Measurements from ENCODE around the gene PPM1M.

Gene PPM1M

DNA sequence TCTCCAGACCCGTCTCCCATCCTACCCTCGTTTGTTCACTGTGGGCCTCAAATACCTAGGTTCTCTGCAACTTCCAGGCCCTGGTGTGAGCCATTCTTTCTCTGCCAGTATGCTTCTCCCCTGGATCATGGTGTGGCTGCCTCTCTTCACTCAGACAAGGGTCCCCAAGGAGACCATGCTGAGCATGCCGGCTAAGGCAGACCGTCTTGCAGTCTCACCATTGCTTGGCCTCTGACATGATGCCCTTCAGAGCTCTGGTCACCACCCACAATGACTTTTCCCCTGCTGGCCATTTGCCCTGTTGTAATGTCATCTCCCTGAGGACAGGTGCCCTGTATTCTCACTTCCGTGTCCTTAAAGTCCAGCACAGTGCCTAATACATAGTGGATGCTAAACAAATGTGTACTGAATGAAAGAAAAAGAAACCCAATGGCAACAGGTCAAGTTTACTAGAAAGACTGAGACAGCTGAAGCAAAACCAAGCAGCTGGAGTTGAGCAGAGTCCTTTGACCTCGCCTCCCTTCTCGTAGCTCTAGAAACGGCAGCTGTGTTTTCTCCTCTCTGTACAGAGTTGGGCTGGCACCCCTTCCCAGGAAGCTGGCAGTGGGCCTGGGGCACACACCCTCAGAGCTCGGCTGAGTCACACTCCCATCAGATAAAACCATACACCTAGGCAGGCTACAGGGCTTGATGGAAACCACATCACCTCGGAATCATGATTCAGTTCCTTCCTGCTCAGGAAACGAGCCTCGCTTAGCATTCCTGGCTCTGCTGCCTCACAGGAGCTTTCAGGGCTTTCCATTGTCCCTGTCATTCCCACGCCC is 28.8 kb upstream of the PPM1M start:
- DNase-seq (ENCODE audit: low spot score), result peak; percentile 59

DNA sequence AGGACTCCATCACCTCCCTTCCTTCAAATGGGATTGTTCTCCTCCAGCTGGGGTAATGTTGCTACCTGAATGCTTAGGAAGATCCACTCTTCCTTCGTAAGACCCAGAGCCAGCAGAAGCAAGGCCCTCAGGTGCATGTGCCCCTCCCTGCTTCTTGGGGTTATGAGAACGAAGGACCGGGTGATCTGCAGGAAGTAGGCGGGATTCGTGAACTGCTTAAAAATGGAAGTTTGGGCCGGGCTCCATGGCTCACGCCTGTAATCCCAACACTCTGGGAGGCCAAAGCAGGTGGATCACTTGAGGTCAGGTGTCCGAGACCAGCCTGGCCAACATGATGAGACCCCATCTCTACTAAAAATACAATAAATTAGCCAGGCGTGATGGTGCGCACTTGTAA is 28.2 kb upstream of the PPM1M start:
- DNase-seq (ENCODE audit: low spot score), result no peak

DNA sequence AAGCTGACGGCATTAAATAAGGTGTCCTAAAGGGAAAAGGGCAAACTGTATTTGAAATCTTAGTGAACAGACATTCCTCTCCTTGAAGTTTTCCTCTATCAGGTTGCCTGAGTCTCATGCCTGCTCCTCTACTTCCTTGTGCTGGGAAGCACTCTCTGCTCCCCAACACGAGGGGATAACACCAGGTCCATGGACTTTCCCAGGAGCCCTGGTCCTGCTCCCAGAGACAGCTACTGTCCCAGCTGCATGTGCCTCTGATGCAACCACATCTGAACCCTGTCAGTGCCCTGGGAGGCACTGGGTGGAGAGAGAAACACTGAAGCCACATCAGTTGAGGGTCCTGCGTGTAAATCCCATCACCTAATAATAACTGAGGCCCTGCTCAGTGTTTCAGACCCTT is 27.5 kb upstream of the PPM1M start:
- no peak for DNase-seq (ENCODE audit: low spot score)

DNA sequence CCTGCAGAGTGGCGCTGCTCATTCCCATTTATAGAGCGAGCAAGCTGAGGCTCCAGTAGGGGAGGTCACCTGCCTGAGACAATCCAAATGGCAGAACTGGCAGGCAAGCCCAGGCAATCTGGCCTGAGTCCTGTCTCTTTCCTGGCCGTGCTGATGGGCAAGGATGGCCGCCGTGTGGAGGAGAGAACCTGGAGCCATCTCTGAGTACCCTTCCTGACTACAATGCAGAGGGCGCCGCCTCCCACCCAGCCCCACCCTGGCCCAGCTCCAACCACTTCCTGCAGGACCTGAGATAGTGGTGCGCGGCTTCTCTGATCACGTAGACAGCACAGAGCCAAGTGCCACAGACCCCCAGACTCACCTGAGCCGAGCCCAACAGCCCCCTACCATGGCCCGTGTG is 27.1 kb upstream of the PPM1M start:
- no peak for DNase-seq (ENCODE audit: low spot score)

DNA sequence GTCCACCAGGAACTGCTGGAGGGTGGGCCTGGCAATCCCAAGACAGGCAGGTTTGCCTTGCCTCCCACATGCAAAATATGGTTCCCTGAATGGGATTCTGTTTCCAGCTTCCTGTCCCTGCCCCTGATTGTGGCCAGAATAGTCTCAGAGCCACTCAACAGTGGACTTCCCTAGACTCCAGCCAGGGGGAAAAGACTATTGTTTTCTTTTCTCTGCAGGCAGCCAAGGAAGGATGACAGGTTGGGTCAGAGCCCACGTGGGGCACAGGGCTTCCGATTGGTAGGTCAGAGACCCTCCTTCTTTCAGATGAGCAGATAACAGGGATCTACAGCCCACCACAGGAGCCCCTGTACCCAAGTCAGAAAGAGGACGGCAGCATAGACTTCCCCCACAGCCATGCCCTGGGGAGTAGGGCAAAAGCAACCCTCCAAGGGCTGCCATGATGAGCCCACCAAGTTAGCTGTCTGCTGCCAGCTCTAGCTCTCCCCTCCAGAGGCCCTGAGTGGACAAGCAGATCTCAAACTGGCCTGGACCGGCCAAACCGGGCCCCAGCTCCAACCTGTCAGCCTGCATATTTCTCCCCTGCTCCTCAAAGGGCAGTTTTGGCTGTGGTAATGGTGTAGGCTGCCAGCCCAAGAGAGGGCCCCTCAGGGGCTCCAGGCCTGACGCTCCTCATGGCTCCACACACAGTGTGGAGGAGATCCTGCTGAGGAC is 26.5 kb upstream of the PPM1M start:
- DNase-seq (ENCODE audit: low spot score), result no peak

DNA sequence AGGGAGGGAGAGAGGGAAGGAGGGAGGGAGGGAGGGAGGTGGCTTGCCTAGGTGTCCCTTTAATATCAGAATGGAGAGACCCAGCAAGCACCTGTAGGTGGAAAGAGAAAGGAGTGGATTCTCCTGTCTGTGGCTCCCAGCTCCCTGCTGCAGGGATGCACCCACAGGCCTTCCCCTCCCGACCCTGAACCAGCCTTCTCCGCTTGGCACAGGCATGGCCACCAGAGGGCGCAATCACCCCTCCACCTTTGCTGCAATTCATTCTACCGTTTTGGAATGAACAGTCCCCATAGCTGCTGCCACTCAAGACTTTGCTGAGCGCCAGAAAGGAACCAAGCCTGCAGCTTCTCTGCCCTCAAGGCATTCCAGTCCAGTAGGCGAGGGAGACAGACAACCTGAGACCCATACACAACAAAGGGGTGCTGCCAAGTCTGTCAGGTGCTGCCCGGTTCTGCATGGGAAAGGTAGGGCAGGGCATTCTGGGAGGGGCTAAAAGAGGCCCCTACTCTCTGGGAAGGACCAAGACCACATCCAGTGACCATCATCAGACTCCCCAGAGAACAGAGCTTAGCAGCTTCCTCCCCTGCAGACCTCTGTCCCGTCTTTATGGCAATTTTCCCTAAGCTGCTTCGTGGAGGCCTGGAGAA is 25.1 kb upstream of the PPM1M start:
- DNase-seq (ENCODE audit: low spot score), result peak; percentile 89

DNA sequence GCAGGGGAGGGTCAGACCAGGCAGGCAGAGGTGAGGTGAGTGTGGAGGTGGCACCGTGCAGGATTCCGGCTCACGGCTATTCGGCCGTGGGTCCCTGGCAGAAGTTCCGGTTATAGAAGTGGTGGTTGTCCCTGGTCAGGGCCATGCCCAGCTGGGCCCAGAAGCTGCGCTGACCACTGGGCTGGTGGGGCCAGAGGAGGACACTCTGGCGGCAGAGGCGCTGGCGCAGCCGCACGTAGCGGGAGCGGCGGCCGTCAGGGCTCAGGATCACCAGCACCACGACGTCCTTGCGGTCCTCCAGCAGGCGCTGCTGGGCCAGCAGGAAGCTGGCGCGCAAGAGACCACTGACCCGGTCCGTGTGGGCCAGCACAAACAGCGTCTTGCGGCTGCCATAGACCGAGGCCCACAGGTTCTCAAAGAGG is 24.4 kb upstream of the PPM1M start:
- no peak for DNase-seq (ENCODE audit: low spot score)

DNA sequence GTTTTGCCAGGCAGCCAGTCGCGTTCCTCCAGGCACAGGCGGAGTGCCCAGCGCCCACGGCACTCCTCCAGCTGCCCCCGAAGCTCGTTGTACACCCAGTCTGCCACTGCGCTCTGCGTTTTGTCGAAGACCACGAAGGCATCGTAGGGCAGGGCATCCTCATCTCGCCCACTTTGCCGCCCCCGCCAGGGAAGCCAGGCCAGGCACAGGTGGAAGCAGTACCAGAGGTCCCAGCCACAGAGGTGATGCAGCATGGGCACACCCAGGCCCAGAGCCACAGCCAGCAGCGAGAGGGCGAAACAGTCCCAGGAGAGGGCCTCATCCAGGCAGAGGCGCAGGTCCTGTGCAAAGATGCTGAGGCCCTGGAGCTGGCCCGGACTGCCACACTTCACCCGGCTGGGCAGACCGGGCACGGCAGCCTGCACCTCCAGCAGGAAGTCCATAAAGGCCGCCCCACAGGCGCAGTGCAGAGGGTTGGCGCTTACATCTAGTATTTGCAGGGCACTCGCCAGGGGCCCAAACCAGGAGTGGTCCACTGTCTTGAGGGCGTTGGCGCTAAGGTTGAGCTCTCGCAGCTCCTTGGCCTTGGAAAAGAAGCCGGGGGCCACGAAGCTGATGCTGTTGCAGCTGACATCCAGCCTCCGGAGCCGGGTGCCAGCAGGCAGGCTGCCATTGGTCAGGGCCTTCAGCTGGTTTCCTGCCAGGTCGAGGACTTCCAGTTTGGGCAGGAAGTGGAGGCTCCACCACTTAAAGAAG is 23.8 kb upstream of the PPM1M start:
- no peak for DNase-seq (ENCODE audit: low spot score)

DNA sequence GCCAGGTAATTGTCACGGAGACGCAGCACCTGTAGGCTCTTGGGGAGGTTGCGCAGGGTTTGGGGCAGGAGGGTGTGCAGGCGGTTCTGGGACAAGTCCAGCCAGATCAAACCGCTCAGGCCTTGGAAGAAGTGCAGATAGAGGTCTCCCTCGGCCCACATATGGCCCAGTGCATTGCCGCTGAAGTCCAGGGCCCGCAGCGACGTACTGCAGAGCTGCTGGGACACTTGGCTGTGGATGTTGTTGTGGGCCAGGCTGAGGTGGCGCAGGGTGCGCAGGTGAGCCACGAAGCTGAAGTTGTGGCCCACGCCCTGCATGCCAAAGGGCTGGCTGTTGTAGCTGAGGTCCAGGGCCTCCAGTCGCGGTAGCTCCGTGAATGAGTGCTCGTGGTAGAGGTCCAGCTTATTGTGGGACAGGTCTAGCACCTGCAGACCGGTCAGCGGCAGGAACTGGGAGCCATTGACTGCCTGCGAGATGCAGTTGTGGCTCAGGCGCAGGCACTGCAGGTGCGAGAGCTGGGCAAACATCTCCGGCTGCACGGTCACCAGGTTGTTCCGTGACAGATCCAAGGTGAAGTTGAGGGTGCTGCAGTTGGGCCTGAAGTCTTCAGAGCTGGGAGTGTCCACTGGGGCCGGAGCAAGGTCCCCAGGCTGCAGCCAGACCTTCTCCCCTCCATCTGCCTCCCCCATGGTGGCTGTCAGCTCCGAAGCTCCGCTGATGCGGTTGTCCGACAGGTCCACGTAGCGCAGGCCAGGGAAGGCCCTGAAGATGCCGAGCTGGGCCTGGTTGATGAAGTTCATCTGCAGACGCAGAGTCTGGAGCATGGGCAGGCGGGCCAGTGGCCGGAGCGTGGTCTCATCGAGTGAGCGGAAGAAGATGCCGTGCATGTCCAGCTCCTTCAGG is 23.0 kb upstream of the PPM1M start:
- no peak for DNase-seq (ENCODE audit: low spot score)

DNA sequence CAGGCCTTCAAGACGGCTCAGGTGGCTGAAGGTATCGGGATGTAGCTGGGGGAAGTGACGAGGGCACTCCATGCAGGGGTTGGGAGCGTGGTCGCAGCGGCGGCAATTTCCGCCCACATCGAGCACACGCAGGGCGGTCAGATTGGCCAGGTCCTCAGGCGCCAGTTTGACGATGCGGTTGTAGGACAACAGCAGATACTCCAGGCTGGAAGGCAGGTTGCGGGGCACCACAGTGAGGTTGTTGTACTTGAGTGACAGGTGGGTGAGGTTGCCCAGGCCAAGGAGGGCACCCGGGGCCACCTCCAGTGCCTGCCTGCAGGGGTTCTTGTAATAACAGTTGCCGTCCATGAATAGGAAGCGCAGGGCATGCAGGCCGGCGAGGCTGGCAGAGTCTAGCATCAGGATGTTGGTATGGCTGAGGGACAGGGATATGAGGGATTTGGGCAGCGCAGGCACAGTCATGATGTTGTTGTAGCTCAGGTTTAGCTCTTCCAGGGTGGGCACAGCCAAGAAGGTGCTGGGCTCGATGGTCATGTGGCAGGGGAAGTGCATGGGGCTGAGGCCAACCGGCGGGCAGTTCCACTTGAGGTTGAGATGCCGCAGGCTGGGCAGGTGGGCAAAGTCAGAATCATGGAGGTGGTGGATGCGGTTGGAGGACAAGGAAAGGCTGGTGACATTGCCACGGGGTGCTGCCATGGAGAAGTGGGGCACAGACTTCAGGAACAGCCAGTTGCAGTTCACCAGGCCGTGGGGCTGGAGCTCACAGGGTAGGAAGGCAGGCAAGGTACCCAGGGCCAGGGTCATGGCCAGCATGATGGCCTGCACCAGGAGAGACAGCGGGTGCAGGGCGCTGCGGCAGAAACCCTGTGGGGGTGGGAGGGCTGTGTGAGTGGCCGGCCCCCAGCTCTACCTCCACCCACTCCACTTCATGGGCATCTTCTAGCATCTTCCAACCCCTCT is 21.8 kb upstream of the PPM1M start:
- DNase-seq (ENCODE audit: low spot score), result no peak

DNA sequence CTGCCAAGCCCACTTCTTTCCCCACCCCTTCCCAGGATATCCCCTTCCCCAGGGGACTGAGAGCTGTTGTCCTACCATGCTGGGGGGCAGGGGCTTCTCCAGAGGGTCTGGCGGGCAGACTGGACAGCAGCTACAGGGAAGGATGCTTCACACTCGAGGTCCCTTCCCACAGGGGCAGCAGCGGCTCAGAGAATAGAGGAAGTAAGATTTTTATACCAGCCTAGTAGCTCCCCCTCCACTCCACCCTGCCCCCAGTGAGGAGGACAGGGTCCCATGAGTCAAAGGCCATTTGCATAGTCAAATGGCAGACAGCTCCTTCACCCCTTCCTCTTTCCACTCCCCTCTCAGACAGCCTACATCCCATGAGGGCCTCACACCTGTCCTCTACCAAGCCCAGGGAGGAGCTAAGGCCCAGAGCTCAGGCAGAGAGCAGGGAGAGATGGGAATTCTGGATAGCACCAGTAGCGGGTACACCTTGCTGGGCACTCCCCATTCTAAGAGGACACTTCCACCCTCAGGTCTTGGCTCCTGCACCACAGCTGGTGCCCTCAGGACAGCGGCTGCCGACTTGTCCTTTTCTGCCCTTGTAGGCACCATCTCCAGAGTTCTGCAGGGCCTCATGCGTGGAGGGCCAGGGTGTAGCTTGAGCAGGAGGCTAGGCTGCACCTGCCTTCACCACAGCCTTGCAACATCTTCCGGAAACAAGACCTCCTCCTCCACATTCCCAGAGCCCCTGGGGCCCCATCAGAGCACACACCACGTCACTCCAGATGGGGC is 19.9 kb upstream of the PPM1M start, which contains the start of gene TLR9:
Gene TLR9 (minus strand): TSS at position 194 of the 777 bp plus-strand sequence. CDS start 116 bp downstream, at position 78.
- no peak for DNase-seq (ENCODE audit: low spot score)

DNA sequence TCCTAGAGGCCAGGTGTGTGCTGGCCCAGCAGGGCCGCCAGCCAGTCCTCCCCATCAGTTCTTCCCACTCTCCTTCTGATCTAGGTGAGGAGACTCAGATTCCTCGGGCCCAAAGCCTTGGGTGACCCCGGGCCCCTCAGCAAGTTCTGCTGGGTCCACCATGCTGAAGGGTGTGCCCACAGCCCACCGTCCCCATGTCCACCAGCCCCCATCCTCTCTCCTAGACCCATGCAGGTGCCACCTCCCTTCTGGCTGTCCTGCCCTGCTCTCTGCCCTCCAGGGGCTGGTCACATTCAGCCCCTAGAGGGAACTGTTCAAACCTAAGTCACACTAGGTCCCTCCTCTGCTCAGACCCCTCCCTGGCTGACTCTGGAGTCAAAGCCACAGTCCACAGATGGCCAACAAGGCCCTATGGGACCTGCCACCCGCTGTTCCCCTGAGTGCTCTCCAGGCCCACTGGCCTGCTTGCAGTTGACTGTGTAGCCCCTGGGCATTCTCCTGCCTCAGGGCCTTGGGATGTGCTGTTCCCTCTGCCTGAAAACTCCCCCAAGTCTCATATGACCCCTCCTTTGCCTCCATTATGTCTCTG is 19.2 kb upstream of the PPM1M start:
- no peak for DNase-seq (ENCODE audit: low spot score)

DNA sequence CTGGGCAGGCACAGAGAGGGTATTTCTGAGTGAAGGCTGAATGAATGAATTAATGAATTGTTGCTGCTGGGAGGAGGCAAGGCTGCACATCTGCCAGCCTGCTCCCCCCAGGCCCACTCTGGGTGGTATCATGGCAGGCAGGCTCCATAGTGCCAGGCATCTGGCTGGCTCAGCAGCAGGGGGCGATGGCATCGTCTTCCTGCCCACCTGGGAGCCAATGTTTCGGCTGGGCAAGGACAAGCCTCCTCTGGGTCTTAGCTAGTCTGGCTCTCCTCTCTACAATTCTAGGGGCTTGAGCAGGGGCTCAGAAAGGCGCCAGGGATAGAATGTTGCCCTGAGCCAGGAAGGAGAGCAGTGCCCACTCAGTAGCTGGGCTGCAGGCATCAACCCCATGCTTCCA is 18.4 kb upstream of the PPM1M start:
- DNase-seq (ENCODE audit: low spot score), result no peak

DNA sequence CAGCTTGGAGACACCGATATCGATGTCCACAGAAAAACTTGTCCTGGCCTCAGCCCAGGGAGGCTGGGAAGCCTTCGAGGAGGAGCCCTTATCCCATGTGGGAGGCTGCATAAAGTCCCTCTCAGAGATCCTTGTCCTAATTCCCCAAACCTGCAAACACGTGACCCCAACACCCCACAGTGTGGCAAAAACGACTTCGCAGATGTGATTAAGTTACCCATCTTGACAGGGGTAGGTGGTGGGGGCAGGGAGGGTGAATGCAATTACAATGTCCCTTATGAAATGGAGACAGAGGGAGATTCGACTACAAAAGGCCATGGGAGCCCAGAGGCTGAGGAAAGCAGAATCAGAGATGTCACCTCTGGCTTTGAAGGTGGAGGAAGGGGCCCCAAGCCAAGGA is 17.8 kb upstream of the PPM1M start:
- DNase-seq (ENCODE audit: low spot score), result no peak

DNA sequence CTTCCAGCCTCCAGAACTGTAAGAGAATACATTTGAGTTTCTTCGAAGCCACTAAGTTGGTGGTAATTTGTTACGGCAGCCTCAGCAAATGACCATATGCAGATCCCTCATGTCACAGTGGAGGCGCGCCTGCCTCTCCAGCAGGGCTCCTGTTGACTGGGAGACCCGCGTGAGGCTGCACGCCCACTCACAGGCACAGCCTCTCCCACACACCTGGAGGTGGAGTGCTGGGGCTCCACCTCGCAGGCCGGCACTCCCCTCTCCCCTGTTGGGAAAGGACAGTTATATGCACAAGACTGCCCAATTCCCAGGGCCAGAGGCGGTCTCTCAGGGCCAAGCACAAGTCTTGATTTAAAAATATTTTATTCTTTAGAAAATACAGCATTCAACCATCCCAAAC is 17.3 kb upstream of the PPM1M start:
- no peak for DNase-seq (ENCODE audit: low spot score)

DNA sequence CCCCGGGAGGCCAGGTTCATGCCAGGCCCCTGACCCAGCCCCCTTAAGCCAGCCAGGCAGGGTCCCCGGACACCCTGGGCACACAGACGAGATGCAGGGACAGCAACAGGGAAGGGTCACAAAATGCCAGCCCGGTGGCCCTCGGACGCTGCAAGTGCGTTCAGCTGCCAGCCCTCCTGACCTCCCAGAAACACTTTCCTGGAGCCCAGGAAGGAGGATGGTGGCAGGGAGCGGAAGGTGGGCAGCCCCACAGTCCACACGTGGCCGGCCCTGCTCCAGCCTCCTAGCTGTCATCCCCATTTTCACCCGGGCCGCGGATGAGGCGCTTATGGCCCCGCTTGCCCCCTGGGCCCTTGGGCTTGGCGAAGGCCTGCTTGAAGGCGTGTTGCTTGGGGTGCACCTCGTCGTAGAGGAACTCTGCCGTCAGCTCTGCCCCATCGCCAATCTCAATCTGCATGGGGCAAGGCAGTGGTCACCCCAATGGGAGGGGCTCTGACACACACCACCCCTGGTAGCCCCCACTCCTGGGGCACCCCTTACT is 16.7 kb upstream of the PPM1M start:
- DNase-seq (ENCODE audit: low spot score), result no peak

DNA sequence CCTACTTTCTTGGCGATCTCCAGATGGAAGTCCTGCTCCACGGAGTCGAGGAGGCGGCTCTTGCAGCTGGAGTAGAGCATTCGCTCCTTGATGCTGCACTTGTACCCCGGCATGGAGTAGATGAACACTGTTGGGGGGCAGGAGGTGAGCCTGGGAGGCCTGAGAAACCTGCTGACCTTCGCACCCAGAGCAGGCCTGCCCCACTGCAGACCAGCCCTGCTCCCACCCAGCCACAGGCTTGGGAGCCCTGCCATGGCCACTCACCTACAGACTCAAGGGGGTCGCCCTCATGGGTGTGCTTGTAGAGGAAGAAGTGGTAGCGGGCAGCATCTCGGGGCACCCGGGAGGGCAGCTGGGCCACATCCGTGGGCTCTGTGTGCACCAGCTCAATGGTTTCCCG is 15.9 kb upstream of the PPM1M start:
- no peak for DNase-seq (ENCODE audit: low spot score)

DNA sequence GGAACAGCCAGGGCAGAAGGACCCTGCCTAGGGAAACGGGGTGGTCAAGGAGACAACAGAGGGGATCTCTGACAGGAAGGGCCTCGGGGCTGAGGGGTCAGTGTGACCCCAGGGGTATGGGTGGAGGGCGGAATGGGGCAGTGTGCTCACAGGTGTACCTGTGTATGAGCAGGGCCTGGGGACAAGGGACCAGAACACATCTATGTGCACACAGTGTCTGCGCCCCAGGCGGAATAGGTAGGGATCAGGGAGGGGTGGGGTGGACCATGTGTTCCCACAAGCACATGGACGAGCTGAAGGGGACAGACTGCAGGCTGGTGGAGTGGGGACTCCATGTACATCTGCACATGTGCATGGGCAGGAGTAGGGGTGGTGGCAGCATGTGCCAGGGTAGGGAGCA is 15.1 kb upstream of the PPM1M start:
- no peak for DNase-seq (ENCODE audit: low spot score)

All from AG20443 (cell line).